ENCODE results near the gene TMEM229A.

DNA sequence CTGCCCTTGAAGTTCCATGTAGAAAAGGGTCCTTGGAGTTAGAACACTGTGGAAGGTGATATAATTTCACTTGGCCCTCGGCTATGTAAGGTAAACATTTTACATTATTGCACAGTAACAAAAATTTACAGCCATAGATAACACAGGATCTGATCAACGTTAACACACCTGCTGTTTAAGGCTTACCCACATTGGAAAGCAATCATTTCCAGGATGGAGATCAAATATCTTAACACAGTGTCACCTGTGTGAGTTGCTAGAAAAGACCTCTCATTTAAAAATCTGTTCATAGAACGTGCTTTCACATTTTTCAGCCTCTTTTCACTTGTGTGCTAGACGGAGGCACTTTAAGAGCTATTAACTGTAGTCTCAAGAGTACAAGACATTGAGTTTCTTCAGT is 1.9 kb downstream of the TMEM229A start:
- no peak for TF ChIP-seq POLR2A (IDR thresholded peaks at IDR 0.05; ENCODE audit: low read depth, low read length)
- no peak for TF ChIP-seq POLR2AphosphoS5 (IDR thresholded peaks at IDR 0.05; ENCODE audit: low read depth, low read length)
- TF ChIP-seq SPI1 (IDR thresholded peaks at IDR 0.05; ENCODE audit: low read depth, low read length) = no peak
- no peak for TF ChIP-seq TAF1 (IDR thresholded peaks at IDR 0.05; ENCODE audit: low read depth, low read length)
